Astrocyte of the hippocampus (primary cell): ENCODE results near the gene PLA2G6.

Experiments
- DNase-seq: peaks from one replicate; pipeline ENCODE4 v3.0.0; 2011; ENCODE audit warnings: low read depth, low spot score

PLA2G6 gene

DNA sequence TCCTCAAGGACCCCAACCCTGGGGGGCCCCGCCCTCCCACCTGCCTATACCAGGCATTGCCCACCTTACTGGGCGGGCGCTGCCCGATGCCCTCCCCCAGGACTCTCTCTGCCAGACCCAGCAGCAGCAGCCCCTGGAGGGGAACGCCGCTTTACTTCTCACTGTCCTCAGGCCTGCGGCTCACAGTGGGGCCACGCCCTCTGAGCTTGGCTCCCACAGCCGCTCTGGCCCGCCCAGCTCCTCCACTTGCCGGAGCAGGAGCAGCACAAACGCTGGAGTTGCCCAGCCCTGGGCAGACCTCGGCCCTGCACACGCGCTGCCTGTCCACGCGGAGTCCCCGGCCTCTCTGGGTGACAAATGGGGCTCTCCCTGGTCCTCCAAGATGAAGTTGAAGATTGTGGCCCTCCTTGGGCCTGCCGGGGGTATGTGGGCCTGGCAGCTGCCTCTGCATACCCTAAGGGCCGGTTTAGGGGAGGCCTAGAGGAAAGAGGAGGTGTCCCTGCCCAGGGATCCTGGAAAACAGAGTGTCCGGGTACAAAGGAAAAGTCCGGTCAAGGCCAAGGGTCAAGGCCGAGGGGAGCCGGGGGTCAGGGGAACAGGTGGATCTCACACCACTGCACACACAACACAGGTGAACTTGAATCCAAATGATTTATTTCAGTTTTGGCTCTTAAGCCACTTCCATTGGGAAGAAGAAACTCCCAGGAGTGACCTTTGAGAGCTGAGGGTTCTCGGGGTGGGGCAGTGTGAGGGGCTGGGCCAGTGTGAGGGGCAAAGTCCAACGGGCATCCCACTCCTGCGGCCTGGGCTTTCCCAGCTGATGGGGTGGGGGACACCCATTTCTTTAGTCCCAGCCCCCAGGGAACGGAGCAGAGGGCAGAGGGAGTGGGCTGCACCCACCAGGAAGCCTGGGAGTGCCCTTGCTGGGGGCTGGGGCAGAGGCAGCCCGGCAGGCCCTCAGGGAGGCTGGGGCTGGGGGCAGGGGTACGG is 70.5 kb downstream of the PLA2G6 start:
- no peak for DNase-seq

DNA sequence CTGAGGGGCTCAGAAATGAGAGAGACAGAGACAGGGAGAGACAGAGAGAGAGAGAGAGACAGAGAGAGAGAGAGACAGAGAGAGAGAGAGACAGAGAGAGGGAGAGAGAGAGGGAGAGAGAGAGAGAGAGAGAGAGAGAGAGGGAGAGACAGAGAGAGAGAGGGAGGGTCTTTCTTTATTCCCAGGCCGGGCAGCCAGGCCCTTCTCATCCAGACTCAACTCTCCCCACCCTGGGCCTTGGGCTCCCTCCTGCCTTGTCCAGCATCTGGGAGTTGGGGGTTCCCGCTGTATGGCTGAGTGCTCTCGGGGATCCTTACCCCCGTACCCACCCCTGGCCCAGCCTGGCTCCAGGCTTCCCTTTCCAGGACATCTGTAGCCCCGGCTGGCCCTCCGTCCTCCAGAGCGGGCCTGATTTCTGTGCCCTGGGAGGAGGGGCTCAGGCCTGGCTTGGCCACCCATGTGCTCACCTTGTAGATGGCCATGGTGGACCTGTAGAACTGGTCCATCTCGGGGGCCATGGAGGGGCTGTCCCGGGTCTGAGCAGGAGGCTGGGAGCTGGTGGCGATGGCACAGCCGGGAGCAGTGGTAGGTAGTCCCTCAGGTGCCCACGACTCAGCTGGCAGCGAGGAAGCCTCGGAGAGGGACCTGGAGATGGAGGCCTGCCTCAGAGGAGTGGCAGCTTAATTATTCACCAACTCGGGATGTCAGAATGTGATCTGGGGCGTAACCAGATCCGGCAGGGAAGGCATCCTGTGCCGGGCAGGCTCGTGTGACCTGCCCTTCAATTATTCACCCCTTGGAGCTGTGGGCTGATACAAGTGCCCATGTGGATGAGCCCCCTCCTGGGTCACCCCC is 71.4 kb downstream of the PLA2G6 start, which contains the start of gene BAIAP2L2:
Gene BAIAP2L2 (minus strand): TSS at position 677 of the 855 bp plus-strand sequence. CDS start 159 bp downstream, at position 518.
- no peak for DNase-seq

DNA sequence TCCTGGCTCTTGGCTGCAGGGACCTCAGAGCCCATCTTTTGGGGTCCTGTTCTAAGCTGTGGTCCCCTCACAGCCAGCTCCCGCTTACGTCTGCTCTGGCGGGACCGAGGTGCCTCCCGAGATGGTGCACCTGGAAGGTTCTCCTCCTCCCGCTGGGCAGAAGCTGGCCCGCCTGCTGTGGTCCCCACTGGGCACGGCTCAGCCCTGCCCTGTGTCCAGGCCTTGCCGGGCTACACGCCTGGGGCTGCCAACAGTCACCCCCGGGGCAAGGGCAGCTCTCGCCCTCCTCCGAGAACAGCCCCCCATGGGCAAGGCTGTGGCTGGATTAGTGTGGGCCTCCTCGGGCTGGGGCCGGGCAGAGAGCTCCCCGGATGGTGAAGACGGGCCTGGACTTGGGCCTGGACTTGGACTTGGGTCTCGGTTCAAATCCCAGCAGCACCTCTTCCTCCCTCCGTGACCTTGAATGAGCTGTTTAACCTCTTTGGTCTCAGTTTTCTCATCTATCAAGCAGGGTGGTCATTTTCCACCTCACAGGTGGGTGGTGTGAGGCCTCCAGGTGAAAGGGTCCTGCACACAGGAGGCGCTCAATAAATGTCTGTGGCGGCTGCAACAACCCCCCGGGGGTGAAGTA is 72.1 kb downstream of the PLA2G6 start:
- peak; percentile 27 for DNase-seq

DNA sequence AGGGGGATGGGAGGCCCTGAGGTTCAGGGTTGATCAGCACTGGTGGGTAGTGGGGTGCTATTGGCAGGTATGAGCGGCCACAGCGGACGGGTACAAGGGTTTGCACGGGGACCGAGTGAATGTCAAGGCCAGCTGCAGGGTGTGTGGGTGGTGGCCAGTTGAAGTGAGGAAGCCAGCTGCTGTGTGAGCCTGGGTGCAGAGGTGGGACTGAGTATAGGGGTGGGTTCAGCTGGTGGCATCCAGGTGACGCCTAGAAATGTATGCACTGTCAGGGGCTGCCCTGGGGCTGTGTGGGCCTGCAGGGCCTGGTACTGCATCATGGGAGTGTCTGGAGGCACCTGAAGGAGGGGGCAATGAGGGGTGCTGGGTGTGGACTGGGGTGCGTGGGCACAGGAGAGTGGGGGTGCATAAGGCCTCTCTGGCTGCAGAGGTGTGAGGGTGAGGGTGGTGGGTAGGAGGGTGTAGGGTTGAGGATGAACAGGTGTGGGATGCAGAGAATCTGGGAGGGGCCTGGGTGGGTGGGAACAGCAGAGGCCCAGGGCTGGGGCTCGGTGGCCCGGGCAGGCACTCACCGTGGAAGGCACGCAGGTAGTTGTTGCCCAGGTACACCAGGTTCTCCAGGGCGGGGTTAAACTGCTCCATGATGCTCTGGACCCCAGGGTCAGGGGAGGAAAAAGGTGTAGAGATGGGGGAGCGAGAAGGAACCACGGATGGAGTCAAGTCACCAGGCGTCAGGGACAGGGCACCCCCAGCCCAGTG is 72.9 kb downstream of the PLA2G6 start:
- no peak for DNase-seq

- DNase-seq = no peak
These were observed 73.7 kb downstream of the PLA2G6 start for GRCh38 chr22:38107692-38108515.

DNA sequence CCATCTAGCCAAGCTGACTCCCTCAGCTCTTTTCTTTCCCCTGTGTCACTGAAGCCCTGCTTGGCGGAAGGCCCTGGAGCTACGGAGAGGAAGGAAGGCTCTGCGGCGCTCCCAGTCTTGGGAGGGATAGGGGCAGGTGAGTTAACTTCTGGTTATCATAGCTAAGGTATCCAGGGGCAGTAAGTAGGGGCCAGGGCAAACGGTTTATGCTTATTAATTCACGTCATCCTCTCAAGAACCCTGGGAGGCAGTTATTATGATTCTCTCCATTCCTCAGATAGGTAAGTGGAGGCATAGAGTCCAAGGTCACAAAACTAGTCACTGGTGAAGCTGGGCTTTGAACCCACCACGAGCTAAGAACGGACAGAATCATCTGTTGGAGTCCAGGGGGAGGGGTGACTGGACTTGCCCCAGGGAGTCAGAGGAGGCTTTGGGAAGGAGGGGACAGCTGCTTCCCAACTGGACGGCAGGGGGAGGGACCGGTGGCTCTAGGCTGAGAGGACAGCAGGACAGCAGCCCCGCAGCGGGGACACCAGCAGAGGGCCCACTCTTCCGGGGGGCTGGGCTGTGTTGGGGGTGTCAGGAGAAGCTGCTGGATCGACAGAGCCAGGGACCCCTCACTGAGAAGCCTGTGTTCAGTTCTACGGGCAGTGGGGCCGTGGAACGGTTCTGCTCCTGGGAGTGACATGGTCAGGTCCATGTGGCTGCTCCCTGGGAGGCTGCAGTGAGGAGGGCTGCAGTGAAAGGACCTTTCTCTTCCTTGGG is 74.6 kb downstream of the PLA2G6 start:
- DNase-seq = no peak

GRCh38 chr22:38104084-38104483 is 77.5 kb downstream of the PLA2G6 start:
- no peak for DNase-seq

GRCh38 chr22:38103641-38104040 is 78.0 kb downstream of the PLA2G6 start:
- DNase-seq = no peak

DNA sequence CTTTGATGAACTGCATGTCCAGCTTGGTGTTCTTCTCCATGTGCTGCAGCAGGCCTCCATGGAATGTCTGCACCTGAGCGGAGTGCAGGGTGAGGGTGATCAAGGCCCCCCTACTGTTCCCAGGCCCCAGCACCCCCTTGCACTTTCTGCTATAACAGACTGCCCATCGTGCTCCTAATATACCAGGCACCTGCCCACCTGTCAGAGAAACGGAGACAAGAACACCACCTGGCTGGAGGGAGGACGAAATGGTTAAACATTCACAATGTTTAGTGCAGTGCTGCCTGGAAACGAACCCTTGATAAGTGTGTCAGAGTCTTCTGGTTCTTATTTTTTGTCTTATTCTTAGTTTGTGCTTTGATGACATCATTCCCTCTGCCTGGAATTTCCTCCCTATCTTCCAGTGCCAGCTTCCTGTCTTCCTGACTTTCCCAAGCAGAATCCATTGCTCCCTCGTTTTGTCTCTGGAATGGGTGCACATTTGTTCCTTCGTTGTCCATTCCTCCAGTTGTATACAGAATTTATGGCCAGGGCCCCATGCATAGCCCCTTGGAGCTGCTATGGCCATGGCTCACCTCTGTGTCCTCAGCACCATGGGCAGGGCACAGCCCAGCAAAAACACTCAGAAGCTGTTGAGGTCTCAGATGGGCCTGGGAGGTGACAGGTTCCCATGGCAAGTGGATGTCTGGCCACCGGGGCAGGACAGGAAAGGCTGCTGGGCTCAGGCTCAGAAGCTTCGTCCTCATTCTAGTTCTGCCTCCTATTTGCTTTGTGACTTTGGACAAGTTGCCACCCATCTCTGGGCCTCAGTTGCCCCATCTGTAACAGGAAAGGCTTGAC is 83.0 kb downstream of the PLA2G6 start:
- no peak for DNase-seq

DNA sequence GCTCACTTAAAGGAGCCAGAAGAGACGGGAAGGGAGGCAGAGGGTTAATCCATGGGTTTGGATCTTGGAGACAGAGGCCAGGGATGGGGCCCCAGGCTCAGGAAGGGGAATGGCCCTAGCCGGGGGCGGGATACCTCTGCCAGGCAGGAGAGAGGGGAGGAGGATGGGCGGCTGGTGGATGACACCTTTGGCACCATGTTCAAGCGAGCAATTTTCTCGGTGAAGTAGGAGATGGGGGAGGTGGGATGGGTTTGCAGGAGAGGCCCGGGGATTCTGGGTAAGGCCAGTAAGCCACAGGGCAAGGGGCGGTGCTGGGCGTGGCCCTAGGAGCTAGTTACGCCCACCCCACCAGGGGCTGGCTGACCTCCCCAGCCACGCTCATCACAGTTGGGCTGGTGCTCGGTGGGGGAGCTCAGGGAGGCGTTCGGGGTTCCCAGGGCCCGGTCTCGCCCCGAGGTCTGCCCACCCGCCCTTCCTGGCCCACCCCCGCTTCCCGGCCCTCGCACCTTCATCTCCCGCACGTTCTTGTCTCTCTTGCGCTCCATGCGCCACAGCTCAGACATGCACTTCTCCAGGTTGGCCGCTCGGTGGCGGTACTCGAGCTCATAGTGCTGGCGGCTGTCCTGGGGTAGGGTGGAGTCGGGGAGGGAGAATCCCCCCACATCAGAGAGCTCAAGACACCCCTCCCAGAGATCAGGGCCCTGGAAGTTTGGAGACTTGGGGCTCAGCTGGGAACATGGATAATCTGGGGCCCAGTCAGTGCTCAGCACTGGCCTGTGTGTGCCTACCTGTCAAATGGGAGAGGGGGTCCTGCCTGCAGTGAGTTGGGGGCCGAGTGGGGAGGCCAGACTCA is 83.8 kb downstream of the PLA2G6 start:
- DNase-seq = peak; percentile 45

DNA sequence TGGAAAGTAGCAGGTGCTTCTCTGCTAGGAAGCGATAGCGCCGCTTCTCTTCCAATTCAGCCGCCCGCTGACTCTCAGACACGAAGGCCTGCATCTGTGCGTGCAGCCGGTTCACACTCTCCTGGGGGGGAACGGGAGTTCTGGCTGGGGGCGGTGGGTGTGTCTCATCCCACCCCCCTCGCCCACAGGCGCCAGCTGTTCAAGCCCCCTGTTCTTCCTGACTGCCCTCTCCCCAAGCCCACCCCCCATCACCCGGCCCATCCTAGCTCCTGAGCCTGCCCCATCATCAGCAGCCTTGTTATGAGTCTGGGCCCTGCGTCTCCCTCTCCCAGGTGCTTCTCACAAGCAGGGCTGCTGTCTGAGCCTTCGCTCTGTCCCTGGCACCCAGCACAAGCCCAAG is 84.6 kb downstream of the PLA2G6 start:
- no peak for DNase-seq

DNA sequence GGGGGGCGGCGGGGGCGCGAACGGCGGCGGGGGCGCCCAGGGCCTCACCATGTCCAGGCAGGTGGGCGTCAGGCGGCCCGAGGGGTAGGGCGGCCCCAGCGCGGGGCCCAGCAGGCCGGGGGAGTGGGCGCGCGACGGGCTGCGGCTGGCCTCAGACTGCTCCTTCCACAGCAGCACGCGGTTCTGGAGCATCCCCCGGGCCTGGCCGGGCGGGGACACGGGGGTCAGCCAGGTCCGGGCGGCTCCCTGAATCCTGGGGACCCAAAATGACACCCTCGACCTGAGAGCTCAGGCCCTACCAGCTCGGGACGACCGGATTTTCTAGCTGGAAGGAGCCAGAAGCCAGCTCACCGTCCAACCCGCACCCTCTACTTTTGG is 92.2 kb downstream of the PLA2G6 start:
- no peak for DNase-seq

DNA sequence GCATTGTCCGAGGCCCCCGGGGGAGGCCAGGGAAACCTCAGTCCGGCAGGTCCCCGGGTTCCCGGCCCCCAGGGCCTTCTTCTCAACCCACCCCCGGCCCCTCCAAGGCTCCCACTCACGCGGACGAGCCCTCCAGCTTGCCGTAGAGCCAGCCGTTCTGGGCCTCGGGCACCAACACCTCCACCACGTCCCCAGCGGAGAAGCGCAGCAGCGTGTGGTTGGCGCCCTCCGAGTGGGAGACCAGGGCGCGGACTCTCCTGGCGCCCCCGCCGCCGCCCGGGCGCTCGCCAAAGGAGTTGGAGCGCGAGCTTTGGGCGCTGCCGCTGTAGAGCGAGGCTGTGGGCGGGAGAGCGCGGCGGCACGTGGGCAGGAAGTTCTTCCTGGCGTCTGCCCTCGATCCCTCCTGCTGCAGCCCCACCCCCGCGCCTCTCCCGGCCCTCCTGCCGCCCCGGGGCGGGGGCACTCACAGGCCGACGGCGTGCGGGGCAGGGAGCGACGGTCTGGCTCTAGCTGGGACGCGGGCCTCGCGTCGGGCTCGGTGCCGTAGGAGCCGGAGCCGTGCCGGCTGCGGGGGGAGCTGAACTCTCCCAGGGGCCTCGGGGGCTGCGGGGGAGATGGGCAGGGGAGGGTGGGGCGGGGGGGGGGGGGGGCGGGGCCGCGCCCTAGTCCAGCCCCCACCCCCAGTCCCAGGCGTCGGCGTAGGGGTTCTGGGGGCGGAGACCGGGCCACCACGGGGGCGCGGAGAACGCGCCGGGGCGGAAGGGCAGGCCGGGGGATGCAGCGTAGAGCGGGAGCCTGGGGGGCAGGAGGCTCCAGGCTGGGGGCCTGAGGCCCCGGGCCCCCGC is 92.8 kb downstream of the PLA2G6 start:
- DNase-seq = peak; percentile 23

- no peak for DNase-seq
These were observed 93.8 kb downstream of the PLA2G6 start for GRCh38 chr22:38087855-38088254.

DNA sequence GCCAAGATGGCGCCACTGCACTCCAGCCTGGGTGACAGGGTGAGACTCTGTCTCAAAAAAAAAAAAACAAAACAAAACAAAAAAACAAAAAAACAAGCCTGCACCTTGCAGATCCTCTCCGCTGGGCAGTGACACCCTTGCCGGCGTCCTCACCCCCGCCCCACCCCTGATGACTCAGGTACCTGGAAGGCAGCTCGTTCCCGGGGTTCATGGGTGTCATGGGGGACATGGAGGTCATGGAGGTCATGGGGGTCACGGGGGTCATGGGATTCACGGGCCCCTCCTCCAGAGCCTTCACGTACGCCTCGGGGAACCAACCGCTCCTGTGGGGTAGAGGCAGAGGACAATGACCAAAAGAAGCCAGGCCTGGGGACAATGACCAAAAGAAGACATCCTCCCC is 94.7 kb downstream of the PLA2G6 start:
- no peak for DNase-seq

DNA sequence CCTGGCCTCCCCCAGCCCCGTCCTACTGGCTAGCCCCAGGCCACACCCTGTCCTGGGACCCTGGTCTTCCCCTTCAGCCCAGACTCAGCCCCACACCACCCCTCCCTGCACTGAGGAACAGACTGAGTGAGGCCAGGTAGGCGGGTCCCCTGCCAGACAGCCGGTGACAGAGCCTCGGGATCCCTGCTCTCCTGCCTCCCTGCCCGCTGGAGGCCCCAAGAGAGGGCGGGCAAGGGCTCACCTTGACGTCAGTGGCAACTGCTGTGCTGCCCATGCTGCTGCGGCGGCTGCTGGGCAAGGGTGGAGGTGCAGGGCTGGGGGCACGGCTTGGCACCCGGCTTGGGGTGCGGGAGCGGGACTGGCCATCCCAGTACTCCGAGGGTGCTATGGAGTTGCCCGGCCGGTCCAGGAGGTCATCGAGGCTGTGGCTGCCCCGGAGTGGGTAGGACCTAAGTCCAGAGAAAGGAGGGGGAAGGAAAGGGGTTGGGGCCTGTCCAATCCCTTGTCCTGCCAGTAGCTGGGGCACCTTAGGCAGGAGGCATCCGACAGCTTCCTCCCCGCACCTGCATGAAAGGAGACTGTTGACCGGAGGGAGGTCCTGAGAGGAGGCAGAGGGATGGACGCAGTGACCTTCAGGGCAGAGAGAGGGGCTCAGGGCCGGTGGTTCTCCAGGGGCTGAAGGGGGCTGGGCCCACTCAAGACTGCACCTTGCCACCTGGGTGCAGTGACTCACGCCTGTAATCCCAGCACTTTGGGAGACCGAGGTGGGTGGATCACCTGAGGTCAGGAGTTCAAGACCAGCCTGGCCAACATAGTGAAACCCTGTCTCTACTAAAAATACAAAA is 95.4 kb downstream of the PLA2G6 start:
- no peak for DNase-seq
